SK-N-SH treated with all-trans-retinoic acid at 6 μM for 48 hours (cell line): ENCODE measurements around the gene GGTLC2.
"Not testable (repeated sequence)": the region's sequence is repeated elsewhere in the genome, so short reads cannot be mapped to it uniquely, and the experiment has no call there.

Experiments
- ATAC-seq: fragments of 200-7000 bp; cut with Tn5 transposase; 3 replicates; pipeline ENCODE4 v1.9.1; 2020; ENCODE audit warnings: mild to moderate bottlenecking, moderate library complexity
- ARNTL ChIP-seq: fragments of 450-650 bp; formaldehyde crosslinking; IDR thresholded peaks from 2 replicates; pipeline ENCODE4 v1.5.0; 2020; ENCODE audit warnings: low read depth, mild to moderate bottlenecking, moderate library complexity, borderline replicate concordance
- CSDC2 ChIP-seq: fragments of 250-450 bp; sonication (Bioruptor Pico); IDR thresholded peaks from 2 replicates; pipeline ENCODE4 v1.5.0; 2020; ENCODE audit warnings: mild to moderate bottlenecking, moderate library complexity
- ISL1 ChIP-seq: fragments of 250-450 bp; sonication (Bioruptor Pico); IDR thresholded peaks from 2 replicates; pipeline ENCODE4 v2.1.2; 2022; ENCODE audit warnings: mild to moderate bottlenecking, moderate library complexity
- TCF4 ChIP-seq: fragments of 250-450 bp; sonication (Bioruptor Pico); IDR thresholded peaks from 2 replicates; pipeline ENCODE4 v1.8.0; 2021; ENCODE audit warnings: mild to moderate bottlenecking, moderate library complexity, borderline replicate concordance
- TOX ChIP-seq: fragments of 250-450 bp; sonication (Bioruptor Pico); IDR thresholded peaks from 2 replicates; pipeline ENCODE4 v1.8.0; 2021; ENCODE audit warnings: mild to moderate bottlenecking, moderate library complexity, borderline replicate concordance
- ZNF565 ChIP-seq: fragments of 450-650 bp; formaldehyde crosslinking; conservative IDR thresholded peaks from 2 replicates; pipeline ENCODE4 v1.5.0; 2020; ENCODE audit warnings: low read depth, mild to moderate bottlenecking, moderate library complexity
- TF ChIP-seq, protein P1 (sequence below): fragments of 250-450 bp; sonication (Bioruptor Pico); IDR thresholded peaks from 2 replicates; pipeline ENCODE4 v1.5.0; 2020; ENCODE audit warnings: mild to moderate bottlenecking, moderate library complexity
- TF ChIP-seq, protein P2 (sequence below): fragments of 250-450 bp; sonication (Bioruptor Pico); IDR thresholded peaks from 2 replicates; pipeline ENCODE4 v1.5.1; 2020; ENCODE audit warnings: low read depth, mild to moderate bottlenecking, moderate library complexity

The GGTLC2 gene

DNA sequence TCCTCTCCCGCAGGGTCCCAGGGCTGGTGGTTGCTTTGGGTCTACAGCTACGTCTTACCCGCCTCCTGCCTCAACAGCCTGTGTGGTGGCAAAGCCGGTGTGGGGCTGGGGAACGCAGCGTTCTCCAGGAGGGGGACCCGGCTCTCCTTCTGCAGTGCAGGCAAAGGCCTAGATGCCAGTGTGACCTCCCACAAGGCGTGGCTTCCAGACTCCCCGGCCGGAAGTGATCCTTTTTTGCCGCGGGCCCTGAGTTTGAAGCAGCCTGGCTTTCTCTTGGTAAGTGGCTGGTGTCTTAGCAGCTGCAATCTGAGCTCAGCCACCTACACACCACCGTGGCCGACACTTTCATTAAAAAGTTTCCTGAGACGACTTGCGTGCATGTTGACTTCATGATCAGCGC is 6.1 kb upstream of the GGTLC2 start:
- not testable (repeated sequence) for ATAC-seq

DNA sequence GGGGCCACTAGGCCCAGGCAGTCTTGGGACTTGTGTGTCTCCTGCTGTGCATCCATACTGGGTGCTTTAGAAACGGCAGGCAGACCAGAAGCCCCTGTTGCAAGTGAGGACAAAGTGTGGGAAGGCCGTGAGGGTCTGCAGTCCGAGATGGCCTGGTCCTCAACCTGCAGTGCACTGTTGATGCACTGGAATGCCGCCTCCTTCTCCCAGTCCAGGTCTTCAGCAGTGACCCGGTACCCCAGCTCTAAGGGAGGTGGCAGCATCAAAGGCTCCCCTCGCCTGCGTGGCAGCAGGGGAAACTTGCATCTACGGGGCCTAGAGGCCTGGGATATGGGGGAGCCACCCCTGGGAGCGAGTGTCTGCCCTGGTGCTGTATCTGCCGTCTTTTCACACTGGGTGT is 2.2 kb upstream of the GGTLC2 start:
- ATAC-seq: not testable (repeated sequence)

DNA sequence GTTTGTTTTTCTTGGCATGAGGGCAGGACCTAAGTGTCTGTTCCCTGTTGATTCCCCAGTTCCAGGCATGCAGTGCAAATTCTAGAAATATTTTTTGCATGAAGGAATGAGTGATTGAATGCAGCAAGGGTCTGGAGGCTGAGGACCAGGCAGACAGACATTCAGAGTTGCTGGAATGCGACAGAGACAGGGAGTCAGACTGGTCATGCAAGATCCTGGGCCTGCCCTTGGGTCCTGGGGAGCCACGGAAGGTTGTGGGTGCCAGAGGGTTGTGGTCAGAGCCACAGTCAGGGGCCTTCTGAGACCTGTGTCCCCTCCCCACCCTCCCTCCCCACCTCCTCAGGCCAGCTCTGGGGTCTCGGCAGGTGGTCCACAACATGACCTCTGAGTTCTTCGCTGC is 1.6 kb downstream of the GGTLC2 start:
- not testable (repeated sequence) for ATAC-seq

DNA sequence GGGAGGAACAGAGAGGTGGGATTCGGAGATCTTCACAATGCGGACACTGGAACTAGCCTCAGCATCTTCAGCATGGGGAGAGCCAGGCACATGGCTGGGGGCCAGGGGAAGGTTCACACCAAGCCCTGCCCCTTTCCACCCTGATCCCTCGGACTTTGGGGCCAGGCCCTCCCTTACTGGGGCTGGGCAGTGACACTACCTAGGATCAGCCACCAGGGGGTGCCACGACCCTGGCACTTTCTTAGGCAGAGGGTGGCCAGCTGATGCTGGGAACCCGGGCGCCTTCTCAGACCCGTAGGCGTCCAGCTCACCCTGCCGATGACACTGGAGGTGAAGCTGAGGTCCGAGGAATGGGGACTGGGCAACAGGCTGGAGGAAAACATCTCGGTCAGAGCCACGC is 3.5 kb downstream of the GGTLC2 start:
- not testable (repeated sequence) for ATAC-seq

DNA sequence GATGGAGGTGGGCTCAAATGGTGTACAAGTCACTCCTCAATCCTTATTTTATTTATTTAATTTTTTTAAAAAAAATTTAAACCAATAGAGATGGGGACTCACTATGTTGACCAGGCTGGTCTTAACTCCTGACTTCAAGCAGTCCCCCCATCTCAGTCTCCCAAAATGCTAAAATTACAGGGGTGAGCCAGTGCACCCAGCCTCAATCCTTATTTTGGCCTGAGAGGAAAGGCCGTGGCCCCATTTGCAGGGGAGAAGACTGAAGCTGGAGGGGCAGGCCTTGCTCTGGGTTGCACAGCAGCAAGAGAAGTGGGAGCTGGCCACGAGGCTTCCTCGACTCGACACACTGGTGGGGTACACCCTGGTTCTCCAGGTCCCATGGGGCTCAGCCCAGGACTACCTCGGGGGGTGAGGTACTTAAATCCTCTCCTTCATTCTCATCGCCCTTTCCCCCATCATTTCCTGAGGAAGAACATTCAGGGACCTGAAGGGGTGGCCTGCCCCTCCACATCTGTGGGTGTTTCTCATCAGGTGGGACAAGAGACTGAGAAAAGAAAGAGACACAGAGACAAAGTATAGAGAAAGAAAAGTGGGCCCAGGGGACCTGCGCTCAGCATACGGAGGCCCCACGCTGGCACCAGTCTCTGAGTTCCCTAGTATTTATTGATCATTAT is 4.6 kb downstream of the GGTLC2 start:
- not testable (repeated sequence) for ATAC-seq

DNA sequence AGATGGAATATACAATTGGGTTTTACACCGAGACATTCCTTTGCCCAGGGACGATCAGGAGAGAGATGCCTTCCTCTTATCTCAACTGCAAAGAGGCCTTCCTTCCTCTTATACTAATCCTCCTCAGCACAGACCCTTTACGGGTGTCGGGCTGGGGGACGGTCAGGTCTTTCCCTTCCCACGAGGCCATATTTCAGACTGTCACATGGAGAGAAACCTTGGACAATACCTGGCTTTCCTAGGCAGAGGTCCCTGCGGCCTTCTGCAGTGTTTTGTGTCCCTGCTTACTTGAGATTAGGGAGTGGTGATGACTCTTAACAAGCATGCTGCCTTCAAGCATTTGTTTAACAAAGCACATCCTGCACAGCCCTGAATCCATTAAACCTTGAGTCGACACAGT is 5.3 kb downstream of the GGTLC2 start:
- ATAC-seq: not testable (repeated sequence)

DNA sequence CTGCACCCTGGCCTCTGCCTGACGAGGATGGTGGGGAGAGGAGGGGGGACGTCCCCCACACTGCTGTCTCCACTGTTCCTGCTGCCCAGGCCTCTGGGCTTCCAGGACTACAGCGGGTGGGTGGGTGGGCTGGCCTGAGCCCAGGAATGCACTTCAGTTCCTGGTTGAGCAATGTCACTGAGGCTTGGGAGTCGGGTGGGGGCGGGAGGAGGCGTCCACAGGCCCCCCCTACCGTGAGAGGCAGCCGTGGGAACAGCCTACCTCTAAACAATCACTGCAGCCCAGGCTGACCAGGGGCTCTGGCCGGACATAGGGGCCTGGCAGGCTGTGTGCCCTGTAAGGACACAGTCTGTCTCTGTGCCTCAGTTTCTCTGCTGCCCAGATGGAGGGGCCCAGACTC is 6.0 kb downstream of the GGTLC2 start:
- not testable (repeated sequence) for ATAC-seq

DNA sequence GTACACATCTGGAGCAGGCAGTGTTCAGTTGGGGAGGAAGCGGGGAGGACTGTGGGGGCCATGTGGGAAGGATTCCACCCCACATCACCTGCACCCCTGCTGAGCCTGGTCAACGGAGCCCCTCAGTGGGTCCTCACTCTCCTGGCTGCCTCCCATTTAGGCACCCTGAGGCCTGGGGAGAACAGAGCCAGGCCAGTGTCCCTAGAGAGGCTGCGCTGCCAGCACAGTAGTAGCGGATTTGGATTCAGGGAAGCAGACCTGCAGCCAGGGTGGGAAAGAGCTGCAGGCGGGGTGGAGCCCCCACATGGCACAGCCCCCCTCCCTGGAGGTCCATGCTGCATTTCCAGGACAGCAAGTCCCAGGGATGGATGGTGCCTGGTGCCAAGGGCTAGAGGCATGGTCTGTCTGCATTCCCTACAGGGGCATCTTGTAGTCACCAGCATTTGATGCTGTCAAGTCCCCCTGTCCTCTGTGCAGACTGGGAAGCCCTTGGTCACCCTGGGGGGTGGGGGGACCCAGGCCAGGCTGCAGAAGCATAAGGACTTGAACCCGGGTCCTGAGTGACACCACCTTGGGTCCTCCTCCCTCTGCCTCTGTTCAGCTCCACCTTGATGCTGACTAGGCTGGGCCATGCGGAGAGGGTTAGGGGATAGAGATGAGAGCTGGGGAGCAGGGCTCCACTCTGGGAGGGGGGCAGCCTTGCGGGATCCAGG is 6.5 kb downstream of the GGTLC2 start:
- ATAC-seq: not testable (repeated sequence)

DNA sequence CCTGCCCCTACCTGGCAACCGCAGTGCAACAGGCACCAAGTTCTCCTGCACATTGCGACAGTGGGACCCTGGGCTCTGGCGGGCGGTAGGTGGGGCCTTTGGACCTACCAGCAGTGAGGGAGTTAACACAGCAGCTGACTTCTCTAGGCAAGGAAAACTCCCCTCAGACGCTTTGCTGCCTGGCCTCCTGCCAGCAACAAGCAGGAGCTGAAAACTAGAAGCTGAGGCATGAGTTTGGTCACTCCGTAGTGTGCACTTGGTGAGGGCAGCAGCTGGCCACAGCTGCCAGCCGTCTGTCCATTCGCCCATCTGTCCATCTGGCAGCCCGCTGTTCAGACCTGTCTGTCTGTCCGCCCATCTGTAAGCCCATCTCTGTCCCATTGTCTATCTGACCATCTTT is 7.2 kb downstream of the GGTLC2 start:
- ATAC-seq: not testable (repeated sequence)

DNA sequence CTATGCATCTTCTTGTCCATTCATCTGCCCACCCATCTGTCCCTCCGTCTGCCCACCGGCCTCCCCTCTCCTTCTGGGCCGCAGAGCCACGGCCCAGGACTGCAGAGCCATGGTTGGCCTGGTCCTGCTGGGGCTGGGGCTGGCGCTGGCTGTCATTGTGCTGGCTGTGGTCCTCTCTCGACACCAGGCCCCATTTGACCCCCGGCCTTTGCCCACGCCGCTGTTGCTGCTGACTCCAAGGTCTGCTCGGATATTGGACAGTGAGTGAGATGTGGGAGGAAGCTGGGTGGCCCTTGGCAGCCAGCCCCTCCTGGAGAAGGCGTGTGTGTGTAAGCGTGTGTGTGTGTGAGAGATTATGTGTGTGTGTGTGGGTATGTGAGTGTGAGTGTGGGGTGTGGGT is 7.7 kb downstream of the GGTLC2 start:
- not testable (repeated sequence) for ATAC-seq

DNA sequence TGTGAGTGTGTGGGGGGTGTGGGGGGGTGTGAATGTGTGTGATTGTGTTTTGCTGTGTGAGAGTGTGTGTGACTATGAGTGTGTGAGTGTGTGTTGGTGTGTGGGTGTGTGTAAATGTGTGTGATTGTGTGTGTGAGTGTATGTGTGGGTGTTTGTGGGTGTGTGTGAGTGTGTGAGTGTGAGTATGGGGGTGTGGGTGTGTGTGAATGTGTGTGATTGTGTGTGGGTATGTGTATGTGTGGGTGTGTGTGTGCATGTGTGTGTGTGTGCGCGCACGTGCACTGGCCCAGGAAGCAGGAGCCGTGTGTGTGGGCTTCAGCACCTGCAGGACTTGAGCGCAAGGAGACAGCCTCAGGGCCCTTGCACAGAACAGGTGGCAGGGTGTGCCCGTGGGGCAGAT is 8.2 kb downstream of the GGTLC2 start:
- ATAC-seq: not testable (repeated sequence)

DNA sequence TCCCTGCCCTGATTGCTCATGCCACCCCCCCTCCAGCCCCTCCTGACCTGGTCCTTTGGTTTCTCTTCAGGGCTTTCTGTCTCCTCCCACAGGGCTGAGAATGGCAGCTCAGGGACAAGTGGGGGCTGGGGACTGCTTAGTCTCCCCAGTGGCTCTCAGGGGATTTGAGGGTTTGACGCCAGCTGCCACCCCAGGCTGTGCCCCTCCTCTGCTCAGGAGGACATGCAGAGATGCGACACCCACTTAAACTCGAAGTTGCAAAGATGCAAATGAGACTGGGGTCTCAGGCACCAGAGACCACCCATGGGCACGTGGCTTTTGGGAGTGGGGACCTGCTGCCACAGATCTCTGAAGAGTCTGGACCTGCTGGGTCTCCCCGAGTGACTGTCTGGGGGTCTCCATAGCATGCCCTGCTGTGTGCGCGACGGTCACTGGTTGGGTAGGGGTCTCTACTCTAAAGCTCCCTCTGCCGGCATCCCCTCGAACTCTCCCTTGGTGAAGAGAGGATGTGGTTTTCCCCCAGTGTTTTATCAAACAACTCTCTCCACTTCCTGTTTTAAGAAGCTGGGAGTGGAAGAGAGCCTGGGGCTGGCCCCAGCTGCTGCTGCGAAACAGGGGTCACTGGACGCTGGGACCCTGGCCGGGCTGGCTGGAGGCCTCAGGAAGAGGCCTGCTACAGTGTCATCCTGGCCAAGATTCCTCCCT is 9.4 kb downstream of the GGTLC2 start:
- ATAC-seq: not testable (repeated sequence)

DNA sequence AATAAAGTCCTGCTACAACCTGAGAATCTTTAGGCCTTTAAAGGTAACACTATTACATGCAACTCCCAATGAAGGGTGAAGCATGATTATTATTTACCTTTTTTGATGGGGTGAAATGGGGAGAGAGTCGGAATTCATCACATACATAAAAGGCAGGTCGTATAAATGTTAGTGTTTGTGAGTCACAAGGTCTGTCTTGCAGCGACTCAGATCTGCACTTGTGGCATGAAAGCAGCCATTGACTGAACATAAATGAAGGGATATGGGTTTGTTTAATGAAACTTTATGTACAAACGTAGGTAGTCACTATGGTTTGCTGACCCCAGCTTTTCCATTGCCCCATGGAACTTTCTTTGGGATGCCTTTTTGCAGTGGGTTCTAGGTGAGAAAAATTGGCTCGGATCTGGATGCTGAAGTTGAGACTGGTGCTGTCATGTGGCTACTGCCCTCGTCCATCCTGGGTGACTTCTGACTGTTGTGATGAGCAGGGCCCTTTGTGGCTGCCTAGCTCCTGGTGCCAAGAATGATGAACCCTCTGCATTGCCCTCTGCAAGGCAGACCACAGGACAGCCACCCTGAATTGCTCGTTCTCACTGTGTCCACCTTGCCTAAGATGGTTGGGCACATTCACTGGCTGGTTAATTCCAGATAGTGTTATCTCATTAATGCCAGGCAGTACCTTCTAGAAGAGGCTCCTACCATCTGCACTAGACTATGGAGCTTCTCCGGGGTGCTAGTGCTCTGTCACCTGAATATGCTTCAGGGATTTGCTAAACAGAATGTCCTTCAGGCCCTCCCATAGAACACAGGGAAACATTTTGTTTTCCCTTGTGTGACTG is 11.3 kb downstream of the GGTLC2 start:
- ATAC-seq: no peak
- TF ChIP-seq TOX (CRISPR knock-in tag) (no peak), CSDC2 (CRISPR knock-in tag) (no peak), ISL1 (CRISPR knock-in tag) (no peak)

DNA sequence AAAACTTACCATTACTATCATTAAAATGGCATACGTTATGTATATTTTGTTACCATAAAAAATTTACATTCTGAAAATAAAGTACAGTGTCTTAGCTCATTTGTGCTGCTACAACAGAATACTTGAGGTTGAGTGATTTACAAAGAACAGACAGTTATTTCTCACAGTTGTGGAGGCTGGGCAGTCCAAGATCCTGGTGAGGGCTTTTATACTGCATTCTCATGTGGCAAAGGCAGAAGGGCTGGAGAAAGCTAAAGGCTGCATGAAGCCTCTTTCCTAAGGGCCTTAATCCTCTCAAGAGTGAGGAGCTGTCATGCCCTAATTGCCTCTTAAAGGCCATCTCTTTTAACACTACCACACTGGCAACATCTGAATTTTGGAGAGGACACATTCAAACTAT is 13.3 kb downstream of the GGTLC2 start:
- ATAC-seq: no peak
- TF ChIP-seq TCF4 (CRISPR knock-in tag) (no peak), ISL1 (CRISPR knock-in tag) (no peak)

DNA sequence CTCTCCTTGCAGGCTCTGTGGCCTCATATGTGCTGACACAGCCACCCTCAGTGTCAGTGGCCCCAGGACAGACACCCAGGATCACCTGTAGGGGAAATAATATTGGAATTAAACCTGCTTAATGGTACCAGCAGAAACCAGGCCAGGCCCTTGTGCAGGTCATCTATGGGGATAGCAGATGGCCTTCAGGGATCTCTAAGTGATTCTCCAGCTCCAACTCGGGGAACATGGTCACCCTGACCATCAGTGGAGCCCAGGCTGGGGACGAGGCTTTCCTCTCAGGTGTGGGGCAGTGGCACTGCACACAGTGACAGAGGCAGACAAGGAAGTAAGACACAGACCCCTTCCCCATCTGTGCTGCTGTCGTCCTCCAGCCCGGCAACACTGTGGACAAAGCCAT is 16.9 kb downstream of the GGTLC2 start:
- no peak for ATAC-seq
- TF ChIP-seq, protein P1, sequence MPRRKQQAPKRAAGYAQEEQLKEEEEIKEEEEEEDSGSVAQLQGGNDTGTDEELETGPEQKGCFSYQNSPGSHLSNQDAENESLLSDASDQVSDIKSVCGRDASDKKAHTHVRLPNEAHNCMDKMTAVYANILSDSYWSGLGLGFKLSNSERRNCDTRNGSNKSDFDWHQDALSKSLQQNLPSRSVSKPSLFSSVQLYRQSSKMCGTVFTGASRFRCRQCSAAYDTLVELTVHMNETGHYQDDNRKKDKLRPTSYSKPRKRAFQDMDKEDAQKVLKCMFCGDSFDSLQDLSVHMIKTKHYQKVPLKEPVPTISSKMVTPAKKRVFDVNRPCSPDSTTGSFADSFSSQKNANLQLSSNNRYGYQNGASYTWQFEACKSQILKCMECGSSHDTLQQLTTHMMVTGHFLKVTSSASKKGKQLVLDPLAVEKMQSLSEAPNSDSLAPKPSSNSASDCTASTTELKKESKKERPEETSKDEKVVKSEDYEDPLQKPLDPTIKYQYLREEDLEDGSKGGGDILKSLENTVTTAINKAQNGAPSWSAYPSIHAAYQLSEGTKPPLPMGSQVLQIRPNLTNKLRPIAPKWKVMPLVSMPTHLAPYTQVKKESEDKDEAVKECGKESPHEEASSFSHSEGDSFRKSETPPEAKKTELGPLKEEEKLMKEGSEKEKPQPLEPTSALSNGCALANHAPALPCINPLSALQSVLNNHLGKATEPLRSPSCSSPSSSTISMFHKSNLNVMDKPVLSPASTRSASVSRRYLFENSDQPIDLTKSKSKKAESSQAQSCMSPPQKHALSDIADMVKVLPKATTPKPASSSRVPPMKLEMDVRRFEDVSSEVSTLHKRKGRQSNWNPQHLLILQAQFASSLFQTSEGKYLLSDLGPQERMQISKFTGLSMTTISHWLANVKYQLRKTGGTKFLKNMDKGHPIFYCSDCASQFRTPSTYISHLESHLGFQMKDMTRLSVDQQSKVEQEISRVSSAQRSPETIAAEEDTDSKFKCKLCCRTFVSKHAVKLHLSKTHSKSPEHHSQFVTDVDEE (CRISPR knock-in tag): no peak
- TF ChIP-seq ARNTL (CRISPR knock-in tag) (no peak), ZNF565 (no peak), ISL1 (CRISPR knock-in tag) (no peak)
- TF ChIP-seq, protein P2, sequence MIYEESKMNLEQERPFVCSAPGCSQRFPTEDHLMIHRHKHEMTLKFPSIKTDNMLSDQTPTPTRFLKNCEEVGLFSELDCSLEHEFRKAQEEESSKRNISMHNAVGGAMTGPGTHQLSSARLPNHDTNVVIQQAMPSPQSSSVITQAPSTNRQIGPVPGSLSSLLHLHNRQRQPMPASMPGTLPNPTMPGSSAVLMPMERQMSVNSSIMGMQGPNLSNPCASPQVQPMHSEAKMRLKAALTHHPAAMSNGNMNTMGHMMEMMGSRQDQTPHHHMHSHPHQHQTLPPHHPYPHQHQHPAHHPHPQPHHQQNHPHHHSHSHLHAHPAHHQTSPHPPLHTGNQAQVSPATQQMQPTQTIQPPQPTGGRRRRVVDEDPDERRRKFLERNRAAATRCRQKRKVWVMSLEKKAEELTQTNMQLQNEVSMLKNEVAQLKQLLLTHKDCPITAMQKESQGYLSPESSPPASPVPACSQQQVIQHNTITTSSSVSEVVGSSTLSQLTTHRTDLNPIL: no peak
